GM12892 (cell line): Measurements from ENCODE around the gene BCAR1.

Experiments used
- POLR2A ChIP-seq: IDR thresholded peaks from 2 replicates; pipeline ENCODE4 v1.6.1; 2011; ENCODE audit warnings: low read depth, low read length, control low read depth
- POLR2AphosphoS5 ChIP-seq: IDR thresholded peaks from 2 replicates; pipeline ENCODE4 v1.6.1; 2011; ENCODE audit warnings: low read depth, low read length, control low read depth
- TAF1 ChIP-seq: IDR thresholded peaks from 2 replicates; pipeline ENCODE4 v1.6.1; 2011; ENCODE audit warnings: low read depth, mild to moderate bottlenecking, control low read depth, low read length, borderline replicate concordance

- TF ChIP-seq POLR2AphosphoS5 (no peak), POLR2A (no peak), TAF1 (no peak)
Measured at GRCh38 chr16:75188832-75189477, 62.5 kb downstream of the BCAR1 start.
